22Rv1 (cell line): ENCODE results near the gene ESR2.

ENCODE experiments used
- ZFX ChIP-seq: fragments of 450-650 bp; IDR thresholded peaks from 2 replicates; pipeline ENCODE4 v1.6.1; 2017; ENCODE audit warnings: antibody characterized with exemption, borderline replicate concordance
- TF ChIP-seq, protein P1 (sequence below): fragments of 450-650 bp; IDR thresholded peaks from 2 replicates; pipeline ENCODE4 v1.5.1; 2017; ENCODE audit warnings: mild to moderate bottlenecking

DNA sequence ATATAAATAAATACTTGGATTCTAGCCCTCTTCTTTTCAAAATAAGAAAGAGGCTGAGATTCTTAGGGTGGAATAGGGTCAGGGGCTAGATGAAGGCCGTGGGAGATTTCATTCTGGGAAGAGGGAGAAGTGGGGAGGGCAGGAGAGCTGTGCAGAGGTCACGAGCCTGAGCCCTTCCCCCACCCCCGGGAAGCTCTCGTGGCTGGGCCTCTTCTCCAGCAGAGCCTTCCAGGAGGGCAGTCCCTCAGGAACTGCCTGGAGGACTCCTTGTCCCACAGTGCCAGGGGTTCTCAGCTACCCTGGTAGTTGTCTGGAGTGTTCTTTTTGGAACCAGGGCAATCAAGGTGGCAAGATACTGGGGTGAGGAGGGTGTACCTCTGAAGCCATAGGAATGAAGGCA, 94.0 kb downstream of the ESR2 start:
- TF ChIP-seq, protein P1, sequence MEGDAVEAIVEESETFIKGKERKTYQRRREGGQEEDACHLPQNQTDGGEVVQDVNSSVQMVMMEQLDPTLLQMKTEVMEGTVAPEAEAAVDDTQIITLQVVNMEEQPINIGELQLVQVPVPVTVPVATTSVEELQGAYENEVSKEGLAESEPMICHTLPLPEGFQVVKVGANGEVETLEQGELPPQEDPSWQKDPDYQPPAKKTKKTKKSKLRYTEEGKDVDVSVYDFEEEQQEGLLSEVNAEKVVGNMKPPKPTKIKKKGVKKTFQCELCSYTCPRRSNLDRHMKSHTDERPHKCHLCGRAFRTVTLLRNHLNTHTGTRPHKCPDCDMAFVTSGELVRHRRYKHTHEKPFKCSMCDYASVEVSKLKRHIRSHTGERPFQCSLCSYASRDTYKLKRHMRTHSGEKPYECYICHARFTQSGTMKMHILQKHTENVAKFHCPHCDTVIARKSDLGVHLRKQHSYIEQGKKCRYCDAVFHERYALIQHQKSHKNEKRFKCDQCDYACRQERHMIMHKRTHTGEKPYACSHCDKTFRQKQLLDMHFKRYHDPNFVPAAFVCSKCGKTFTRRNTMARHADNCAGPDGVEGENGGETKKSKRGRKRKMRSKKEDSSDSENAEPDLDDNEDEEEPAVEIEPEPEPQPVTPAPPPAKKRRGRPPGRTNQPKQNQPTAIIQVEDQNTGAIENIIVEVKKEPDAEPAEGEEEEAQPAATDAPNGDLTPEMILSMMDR: no peak
- TF ChIP-seq ZFX: no peak
